Endothelial cell of umbilical vein (primary cell): ENCODE results near the gene ZNF804B.

Experiments used
- CTCF ChIP-seq, 2 donors: IDR thresholded peaks; 1 replicate in 1 of 2; 2 replicates in 1 of 2; pipeline ENCODE4 v1.5.1; 2011; ENCODE audit warnings: low read length in 2 of 2, mild to moderate bottlenecking in 2 of 2, moderate library complexity in 2 of 2, control low read depth in 1 of 2, inconsistent platforms in 1 of 2, low read depth in 1 of 2; ENCODE audit not compliant: insufficient read depth in 1 of 2; ENCODE audit errors: extremely low read depth in 1 of 2
- POLR2A ChIP-seq: IDR thresholded peaks from 2 replicates; pipeline ENCODE4 v1.6.1; 2012; ENCODE audit warnings: low read depth, mild to moderate bottlenecking, control low read depth, low read length
- POLR2AphosphoS5 ChIP-seq: IDR thresholded peaks from 2 replicates; pipeline ENCODE4 v1.6.1; 2012; ENCODE audit warnings: low read depth, mild to moderate bottlenecking, control low read depth, low read length, moderate library complexity; ENCODE audit not compliant: insufficient read depth

GRCh38 chr7:89170628-89171027 lies 411.1 kb downstream of the ZNF804B start:
- no peak for TF ChIP-seq CTCF (IDR thresholded peaks at IDR 0.05; ENCODE audit: extremely low read depth in 1 of 2, insufficient read depth in 1 of 2, low read depth in 1 of 2, low read length in 2 of 2)
- TF ChIP-seq POLR2A = no peak
- no peak for TF ChIP-seq POLR2AphosphoS5
